Activated B cell treated with CpG ODN at 0.5 μM for 24 hours (primary cell): ENCODE data around the gene PEX6. TPM values are rescaled to one million over a fixed set of nuclear protein-coding genes. Genes with fewer than 3 reads are reported as not detected.

Experiments used
- ATAC-seq: fragments of 200-7000 bp; cut with Tn5 transposase; one replicate; pipeline ENCODE4 v1.10.0; 2021; ENCODE audit warnings: low read depth, mild to moderate bottlenecking, moderate library complexity
- CTCF ChIA-PET: fragments of 350-600 bp; sonication (Branson Sonifier 250); formaldehyde crosslinking; loops from one replicate; lab custom pipeline; 2021; ENCODE audit warnings: antibody characterized with exemption; lab: Charles Lee
- POLR2A ChIA-PET: fragments of 350-600 bp; sonication (Branson Sonifier 250); formaldehyde crosslinking; loops from one replicate; lab custom pipeline; 2021; ENCODE audit warnings: antibody characterized with exemption; lab: Charles Lee
- DNase-seq: peaks from one replicate; pipeline ENCODE4 v3.0.0; 2022
- H3K27ac Mint-ChIP-seq: one replicate; pipeline ENCODE4 v1.8.0; 2020; ENCODE audit warnings: mixed read lengths
- H3K27me3 Mint-ChIP-seq: one replicate; pipeline ENCODE4 v1.8.0; 2021; ENCODE audit warnings: mixed read lengths
- H3K36me3 Mint-ChIP-seq: one replicate; pipeline ENCODE4 v1.8.0; 2021; ENCODE audit warnings: low read depth, mixed read lengths
- H3K4me1 Mint-ChIP-seq: one replicate; pipeline ENCODE4 v1.8.0; 2021; ENCODE audit warnings: mixed read lengths
- H3K4me3 Mint-ChIP-seq: one replicate; pipeline ENCODE4 v1.8.0; 2020; ENCODE audit warnings: mild to moderate bottlenecking, mixed read lengths
- H3K9me3 Mint-ChIP-seq: one replicate; pipeline ENCODE4 v1.8.0; 2020; ENCODE audit warnings: mixed read lengths
- CTCF ChIP-seq: fragments of 200-600 bp; IDR thresholded peaks from one replicate; pipeline ENCODE4 v1.8.0; 2022; ENCODE audit warnings: antibody characterized with exemption, mild to moderate bottlenecking
- intact Hi-C: fragments of 100-400 bp; cut with micrococcal nuclease; formaldehyde crosslinking; loops from one replicate; pipeline ENCODE4 v1.15.1; 2024
- total RNA-seq: library from RNA; stranded (reverse); gene quantifications from 2 replicates; pipeline ENCODE4 v1.2.3, GENCODE V29; 2022

The PEX6 gene
- total RNA-seq, 1 donor from 2014 or later = 13.2 TPM

- ATAC-seq (no peak), DNase-seq (no peak)
- Mint-ChIP-seq H3K4me1 (peaks cover 76% of the 10 kb centered on the region), H3K9me3 (no peaks in the 10 kb centered on the region), H3K4me3 (peak overlapping the region; percentile 97), H3K27ac (peak overlapping the region; percentile 97), H3K27me3 (no peaks in the 10 kb centered on the region), H3K36me3 (peaks cover 75% of the 10 kb centered on the region)
- no peak for TF ChIP-seq CTCF
- intact Hi-C loops = loop anchor here (5.0 kb wide), 1 partner anchor 435 kb away; the partner anchor contains the start of gene ZNF318
- ChIA-PET POLR2A (interaction anchor here (0.6 to 5.4 kb wide), 4 partner anchors 13 to 237 kb away, joined by 3 to 97 read pairs (median 14); partner anchors contain the start of genes GNMT and PEX6), CTCF (interaction anchor here (0.8 kb wide), 1 partner anchor 33 kb away, joined by 3 read pairs; no protein-coding TSS in a partner anchor)
Observed at GRCh38 chr6:42932412-42932811, 46.6 kb downstream of the PEX6 start.

- no peaks in the 10 kb centered on the region for H3K27me3 Mint-ChIP-seq
- ChIA-PET CTCF (interaction anchor here (1.1 to 1.5 kb wide), 2 partner anchors 54 to 268 kb away, joined by 3 to 7 read pairs; partner anchors contain the start of gene PPP2R5D), POLR2A (interaction anchor here (0.5 to 5.4 kb wide), 58 partner anchors 8 to 1317 kb away, joined by 3 to 97 read pairs (median 5); partner anchors contain the start of genes ABCC10, BICRAL, CUL7 and CUL9)
- peak overlapping the region; percentile 97 for H3K27ac Mint-ChIP-seq
- peaks cover 65% of the 10 kb centered on the region for H3K4me1 Mint-ChIP-seq
- H3K4me3 Mint-ChIP-seq = peak overlapping the region; percentile 97
- ATAC-seq = peak; percentile 61
- no peak for TF ChIP-seq CTCF
- H3K36me3 Mint-ChIP-seq = peaks cover 52% of the 10 kb centered on the region
- intact Hi-C loops = loop anchor here (1.0 to 5.0 kb wide), 14 partner anchors 19 to 647 kb away; partner anchors contain the start of genes CUL7, KLC4, KLHDC3 and MRPL2
- H3K9me3 Mint-ChIP-seq = no peaks in the 10 kb centered on the region
- DNase-seq = peak; percentile 58
Observed at GRCh38 chr6:42929821-42930360, 49.1 kb downstream of the PEX6 start.

GRCh38 chr6:42928986-42929820, 49.8 kb downstream of the PEX6 start, which contains the start of gene CNPY3:
TSS of gene CNPY3 (plus strand) at chr6:42929480. CDS start at chr6:42929571, 91 bp downstream.
- intact Hi-C loops = loop anchor here (1.0 to 2.0 kb wide), 10 partner anchors 39 to 648 kb away; partner anchors contain the start of genes CUL7, KLC4, KLHDC3 and MRPL2

DNA sequence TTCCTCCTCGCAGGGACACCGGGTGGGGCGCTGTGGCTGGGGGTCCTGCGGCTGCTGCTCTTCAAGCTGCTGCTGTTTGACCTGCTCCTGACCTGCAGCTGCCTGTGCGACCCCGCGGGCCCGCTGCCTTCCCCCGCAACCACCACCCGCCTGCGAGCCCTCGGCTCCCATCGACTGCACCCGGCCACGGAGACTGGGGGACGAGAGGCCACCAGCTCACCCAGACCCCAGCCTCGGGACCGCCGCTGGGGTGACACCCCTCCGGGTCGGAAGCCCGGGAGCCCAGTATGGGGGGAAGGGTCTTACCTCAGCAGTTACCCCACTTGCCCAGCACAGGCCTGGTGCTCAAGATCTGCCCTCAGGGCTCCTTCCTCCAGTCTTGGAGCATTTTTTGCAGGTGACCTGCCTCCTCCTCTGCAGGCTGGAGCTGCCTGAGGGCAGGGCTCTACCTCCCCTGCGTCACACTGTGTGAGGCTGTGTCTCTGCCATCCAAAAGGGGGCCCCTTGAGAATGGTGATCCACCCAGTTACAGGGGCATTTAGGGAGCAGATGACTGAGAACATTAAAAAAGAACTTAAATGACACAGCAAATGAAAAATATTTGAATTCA, 53.6 kb downstream of the PEX6 start:
- TF ChIP-seq CTCF = no peak
- Mint-ChIP-seq H3K9me3 (no peaks in the 10 kb centered on the region), H3K27ac (peak overlapping the region; percentile 59), H3K36me3 (peaks cover 10% of the 10 kb centered on the region), H3K4me1 (peaks cover 33% of the 10 kb centered on the region), H3K27me3 (no peaks in the 10 kb centered on the region), H3K4me3 (no peak overlapping the region)
- intact Hi-C loops = no loop called here
- ATAC-seq = no peak
- ChIA-PET CTCF (no interaction called here), POLR2A (interaction anchor here (0.8 to 0.9 kb wide), 2 partner anchors 10 to 59 kb away, joined by 3 to 5 read pairs; partner anchors contain the start of genes PPP2R5D and PTCRA)
- DNase-seq = no peak

More at GRCh38 chr6:42928986-42929820, 49.8 kb downstream of the PEX6 start, which contains the start of gene CNPY3:
- H3K9me3 Mint-ChIP-seq = no peaks in the 10 kb centered on the region
- peak within 1 kb of the TSS; percentile 97 for H3K4me3 Mint-ChIP-seq
- no peaks in the 10 kb centered on the region for H3K27me3 Mint-ChIP-seq
- peak; percentile 74 for ATAC-seq
- H3K4me1 Mint-ChIP-seq = peaks cover 58% of the 10 kb centered on the region
- ChIA-PET CTCF (interaction anchor here (1.1 to 1.5 kb wide), 3 partner anchors 28 to 267 kb away, joined by 3 to 7 read pairs (median 4); partner anchors contain the start of gene PPP2R5D), POLR2A (interaction anchor here (0.5 to 5.4 kb wide), 61 partner anchors 8 to 1901 kb away, joined by 3 to 97 read pairs (median 5); partner anchors contain the start of genes ABCC10, BICRAL, CUL7 and CUL9)
- H3K36me3 Mint-ChIP-seq = peaks cover 45% of the 10 kb centered on the region
- peak within 1 kb of the TSS; percentile 97 for H3K27ac Mint-ChIP-seq
- no peak for TF ChIP-seq CTCF
- DNase-seq = peak; percentile 84
